Inflammatory macrophage treated with lipopolysaccharide for 4 hours (primary cell): ENCODE measurements around the gene PAFAH1B2.

Source experiments
- DNase-seq: peaks from one replicate; pipeline ENCODE4 v3.0.0-alpha.2; 2020

PAFAH1B2 gene

DNA sequence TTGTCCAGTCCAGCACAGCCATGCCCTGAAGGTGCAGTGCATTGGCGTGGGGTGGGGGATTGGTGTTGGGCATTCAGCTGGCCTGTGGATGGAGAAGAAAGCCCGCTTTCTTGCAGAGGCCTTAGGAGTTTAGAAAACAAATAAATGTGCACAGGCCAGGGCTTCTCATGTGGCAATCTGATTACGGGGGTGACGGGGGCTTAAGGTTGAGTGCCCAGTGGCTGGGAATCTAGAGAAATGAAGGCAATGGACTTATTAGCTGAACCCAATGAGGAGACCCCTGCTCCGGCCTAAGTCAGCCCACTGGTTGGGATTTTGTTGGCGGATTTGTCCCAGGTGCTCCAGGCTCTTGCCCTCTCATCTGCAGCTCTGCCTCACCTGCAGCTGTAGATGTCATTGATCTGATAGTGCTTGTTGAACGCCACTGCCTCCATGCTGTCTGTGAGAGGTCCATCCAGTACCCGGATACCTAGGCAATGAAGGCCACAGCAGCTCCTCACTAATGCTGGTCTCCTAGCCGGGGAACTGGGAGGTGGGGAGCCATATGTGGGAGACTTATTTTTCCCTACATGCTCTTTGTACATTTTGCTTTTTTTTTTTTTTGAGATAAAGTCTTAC, 81.6 kb downstream of the PAFAH1B2 start:
- DNase-seq = no peak
